ENCODE data around the gene STX18. TPM values are rescaled to one million over a fixed set of nuclear protein-coding genes. Genes with fewer than 3 reads are reported as not detected.
"Not testable (repeated sequence)": the region's sequence is repeated elsewhere in the genome, so short reads cannot be mapped to it uniquely, and the experiment has no call there.

STX18 gene
- total RNA-seq (2014; rRNA removed; shearing (Covaris generic)) = 37.8 and 48.1 TPM in 2 replicates

GRCh38 chr4:4541661-4542570 is at the start of gene STX18:
Gene STX18 (minus strand): TSS chr4:4542048. CDS start chr4:4541964, 84 bp downstream.
- peak; percentile 76 for DNase-seq (ENCODE audit: low read depth)

GRCh38 chr4:4591071-4591470 is 49.2 kb upstream of the STX18 start:
- no peak for DNase-seq (ENCODE audit: low read depth)

GRCh38 chr4:4590546-4590945 is 48.7 kb upstream of the STX18 start:
- peak; percentile 29 for DNase-seq (ENCODE audit: low read depth)

GRCh38 chr4:4585012-4585670 is 43.3 kb upstream of the STX18 start:
- peak; percentile 40 for DNase-seq (ENCODE audit: low read depth)

- no peak for DNase-seq (ENCODE audit: low read depth)
These were observed 41.8 kb upstream of the STX18 start for GRCh38 chr4:4583606-4584005.

DNA sequence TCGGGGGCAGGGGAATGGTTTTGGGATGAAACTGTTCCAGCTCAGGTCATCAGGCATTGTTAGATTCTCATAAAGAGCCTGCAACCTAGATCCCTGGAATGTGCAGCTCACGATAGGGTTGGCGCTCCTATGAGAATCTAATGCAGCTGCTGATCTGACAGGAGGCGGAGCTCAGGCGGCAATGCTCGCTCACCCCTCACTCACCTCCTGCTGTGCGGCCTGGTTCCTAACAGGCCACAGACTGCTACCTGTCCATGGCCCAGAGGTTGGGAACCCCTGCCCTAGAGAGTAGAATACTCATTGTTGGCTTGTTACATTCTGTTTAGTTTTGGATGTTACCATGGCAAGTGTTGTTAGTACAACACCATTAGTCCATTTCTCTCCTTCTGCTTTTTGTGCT is 40.8 kb upstream of the STX18 start:
- DNase-seq (ENCODE audit: low read depth) = no peak

- DNase-seq (ENCODE audit: low read depth) = no peak
These were observed 38.6 kb upstream of the STX18 start for GRCh38 chr4:4580494-4580893.

GRCh38 chr4:4578981-4579380 is 37.1 kb upstream of the STX18 start:
- DNase-seq (ENCODE audit: low read depth) = no peak

DNA sequence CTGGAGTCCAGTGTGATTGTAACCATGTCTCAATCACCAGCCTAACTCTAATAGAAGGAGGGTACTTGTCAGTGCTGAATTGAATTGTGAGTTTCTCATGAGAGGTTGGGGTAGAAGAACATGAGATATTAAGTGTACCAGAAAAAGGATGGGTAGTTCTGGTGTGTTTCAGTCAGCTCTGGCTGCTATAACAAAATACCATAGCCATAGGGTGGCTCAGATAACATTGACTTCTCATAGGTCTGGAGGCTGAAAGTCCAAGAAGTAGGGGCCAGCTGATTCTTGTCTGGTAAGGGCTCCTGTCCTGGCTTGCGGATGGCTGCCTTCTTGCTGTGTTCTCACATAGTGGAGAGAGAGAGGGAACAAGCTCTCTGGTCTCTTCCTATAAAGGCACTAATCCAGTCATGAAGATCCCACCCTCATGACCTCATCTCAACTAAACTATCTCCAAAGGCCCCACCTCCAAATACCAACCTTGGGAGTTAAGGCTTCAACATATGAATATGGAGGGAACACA is 35.6 kb upstream of the STX18 start:
- DNase-seq (ENCODE audit: low read depth) = no peak

DNA sequence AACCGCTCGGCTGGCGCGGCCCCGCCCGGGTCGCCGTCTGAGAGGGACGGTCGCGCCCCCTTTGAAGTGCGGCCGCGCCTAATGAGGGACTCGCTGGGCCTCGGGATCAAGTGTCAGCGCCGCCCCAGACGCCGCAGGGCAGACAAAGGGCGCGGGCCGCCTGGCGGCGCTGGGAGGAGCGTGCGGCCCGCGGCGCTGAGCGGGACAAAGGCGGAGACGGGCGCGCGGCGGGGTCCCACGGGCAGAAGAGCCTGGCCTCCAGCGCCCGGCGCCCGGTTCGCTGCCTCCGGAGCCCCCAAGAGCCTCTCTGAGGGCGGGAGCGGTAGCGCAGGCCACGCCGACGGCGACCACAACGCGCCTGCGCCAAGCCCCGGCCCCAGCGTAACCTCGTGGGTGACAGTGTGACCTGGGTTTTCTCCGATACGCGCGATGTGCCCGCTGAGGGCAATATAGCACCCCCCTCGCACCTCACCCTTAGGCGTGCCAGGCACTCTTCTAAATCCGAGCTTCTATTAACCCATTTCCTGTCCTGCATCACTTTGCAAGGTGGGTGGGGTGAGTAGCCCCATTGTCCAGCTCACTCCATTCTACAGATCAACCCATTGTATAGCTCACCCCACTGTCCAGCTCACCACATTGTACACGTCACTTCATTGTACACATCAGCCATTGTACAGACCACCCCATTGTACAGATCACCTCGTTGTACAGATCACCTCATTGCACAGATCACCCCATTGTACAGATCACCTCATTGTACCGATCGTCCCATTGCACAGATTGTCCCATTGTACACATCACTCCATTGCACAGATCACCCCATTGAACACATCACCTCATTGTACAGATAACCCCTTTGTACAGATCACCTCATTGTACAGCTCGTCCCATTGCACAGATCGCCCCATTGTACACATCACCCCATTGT is 33.7 kb upstream of the STX18 start:
- DNase-seq (ENCODE audit: low read depth) = peak; percentile 46

GRCh38 chr4:4574792-4575191 is 32.9 kb upstream of the STX18 start:
- DNase-seq (ENCODE audit: low read depth) = peak; percentile 56

DNA sequence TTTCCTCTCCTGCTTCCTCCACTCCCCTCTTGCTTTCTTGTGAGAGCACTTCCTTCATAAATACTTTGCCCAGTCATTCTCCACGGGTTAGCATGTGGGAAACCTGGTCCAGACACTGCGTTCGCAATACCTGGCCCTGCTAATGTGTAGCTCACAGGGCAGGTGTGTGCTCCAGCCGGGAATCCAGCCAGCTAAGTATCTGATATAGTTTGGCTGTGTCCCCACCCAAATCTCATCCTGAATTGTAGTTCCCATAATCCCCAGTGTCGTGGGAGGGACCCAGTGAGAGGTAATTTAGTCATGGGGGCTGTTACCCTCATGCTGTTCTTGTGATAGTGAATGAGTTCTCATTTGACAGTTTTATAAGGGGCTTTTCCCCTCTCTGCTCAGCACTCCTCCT is 32.2 kb upstream of the STX18 start:
- DNase-seq (ENCODE audit: low read depth) = no peak

- no peak for DNase-seq (ENCODE audit: low read depth)
These were observed 31.0 kb upstream of the STX18 start for GRCh38 chr4:4572821-4573220.

DNA sequence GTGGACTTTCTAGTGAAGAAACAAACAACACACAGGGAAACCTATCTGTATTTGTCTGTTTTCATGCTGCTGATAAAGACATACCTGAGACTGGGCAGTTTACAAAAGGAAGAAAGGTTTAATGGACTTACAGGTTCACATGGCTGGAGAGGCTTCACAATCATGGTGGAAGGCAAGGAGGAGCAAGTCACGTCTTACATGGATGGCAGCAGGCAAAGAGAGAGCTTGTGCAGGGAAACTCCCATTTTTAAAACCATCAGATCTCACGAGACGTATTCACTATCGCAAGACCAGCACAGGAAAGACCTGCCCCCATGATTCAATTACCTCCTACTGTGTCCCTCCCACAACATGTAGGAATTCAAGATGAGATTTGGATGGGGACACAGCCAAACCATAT is 28.0 kb upstream of the STX18 start:
- DNase-seq (ENCODE audit: low read depth) = not testable (repeated sequence)

GRCh38 chr4:4568806-4569427 is 27.1 kb upstream of the STX18 start:
- DNase-seq (ENCODE audit: low read depth) = no peak

DNA sequence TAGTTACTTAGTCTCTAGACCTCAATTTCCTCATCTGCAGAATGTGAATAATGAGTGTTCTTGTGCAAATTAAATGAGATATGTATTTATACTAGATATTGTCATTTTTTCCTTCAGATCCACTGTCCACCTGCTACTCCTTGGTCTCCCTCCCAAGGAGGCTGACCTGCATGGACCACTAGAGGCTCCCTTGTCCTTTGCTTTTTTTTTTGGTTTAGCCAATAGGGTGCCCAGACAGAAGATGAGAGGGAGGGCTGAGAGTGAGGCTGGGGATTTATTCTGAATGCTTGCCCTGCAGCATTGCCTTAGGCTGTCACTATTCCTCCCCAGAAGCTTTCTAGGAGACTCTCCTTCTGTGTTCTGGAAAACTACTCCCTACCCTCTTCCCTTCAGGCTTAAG is 24.5 kb upstream of the STX18 start:
- not testable (repeated sequence) for DNase-seq (ENCODE audit: low read depth)

- no peak for DNase-seq (ENCODE audit: low read depth)
These were observed 22.7 kb upstream of the STX18 start for GRCh38 chr4:4564522-4564921.

GRCh38 chr4:4560642-4561041 is 18.8 kb upstream of the STX18 start:
- no peak for DNase-seq (ENCODE audit: low read depth)

- DNase-seq (ENCODE audit: low read depth) = peak; percentile 34
These were observed 18.3 kb upstream of the STX18 start for GRCh38 chr4:4560136-4560535.

DNA sequence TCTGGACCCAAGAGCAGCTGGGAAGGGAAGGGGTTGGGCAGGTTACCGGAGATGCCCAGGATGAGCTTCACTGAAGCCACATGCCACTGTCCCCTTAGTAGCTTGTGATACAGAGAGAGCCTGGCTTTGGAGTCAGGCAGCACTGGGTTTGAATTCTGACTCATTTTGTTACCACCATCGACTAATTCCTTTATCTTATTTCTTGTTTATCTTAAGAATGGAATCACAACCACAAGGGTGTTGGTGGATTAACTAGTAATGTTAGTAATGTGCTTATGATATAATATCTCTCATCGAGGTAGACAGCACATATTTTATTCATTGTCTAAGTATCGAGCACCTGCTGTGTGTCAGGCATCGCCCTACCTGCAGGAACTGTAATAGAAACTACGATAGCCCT is 17.7 kb upstream of the STX18 start:
- peak; percentile 46 for DNase-seq (ENCODE audit: low read depth)

GRCh38 chr4:4558881-4559280 is 17.0 kb upstream of the STX18 start:
- no peak for DNase-seq (ENCODE audit: low read depth)
